Fibroblast of skin of left quadriceps (primary cell): ENCODE measurements around the gene GNG7.
A peak's percentile ranks its signal among the peaks of the same experiment; 100 is the strongest.
"Not testable (repeated sequence)": the region's sequence is repeated elsewhere in the genome, so short reads cannot be mapped to it uniquely, and the experiment has no call there.

ENCODE experiments used
- DNase-seq, 2 experiments: peaks; one replicate each; pipeline ENCODE4 v3.0.0-alpha.2; 2013; ENCODE audit warnings: low read depth in 2 of 2

The GNG7 gene

DNA sequence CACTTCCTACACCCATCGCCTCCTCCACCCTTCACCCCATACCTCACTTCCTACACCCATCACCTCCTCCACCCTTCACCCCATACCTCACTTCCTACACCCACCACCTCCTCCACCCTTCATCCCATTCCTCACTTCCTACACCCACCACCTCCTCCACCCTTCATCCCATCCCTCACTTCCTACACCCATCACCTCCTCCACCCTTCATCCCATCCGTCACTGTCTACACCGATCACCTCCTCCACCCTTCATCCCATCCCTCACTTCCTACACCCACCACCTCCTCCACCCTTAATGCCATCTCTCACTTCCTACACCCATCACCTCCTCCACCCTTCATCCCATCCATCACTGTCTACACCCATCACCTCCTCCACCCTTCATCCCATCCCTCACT lies 10.7 kb upstream of the GNG7 start:
- DNase-seq = not testable (repeated sequence)

DNA sequence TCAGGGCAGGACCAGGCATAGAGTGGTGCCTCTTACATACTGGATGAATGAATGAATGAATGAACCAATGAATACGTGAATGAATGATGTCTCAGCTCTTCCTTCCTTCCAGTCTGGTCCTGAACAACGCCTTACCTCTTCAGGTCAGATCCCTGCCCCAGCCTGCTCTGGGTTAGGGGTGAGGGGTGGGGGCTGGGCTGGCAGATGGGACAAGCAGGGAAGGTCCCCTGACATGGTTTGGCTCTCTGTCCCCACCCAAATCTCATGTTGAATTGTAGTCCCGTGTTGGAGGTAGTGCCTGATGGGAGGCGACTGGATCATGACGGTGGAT lies 9.3 kb upstream of the GNG7 start:
- no peak for DNase-seq

DNA sequence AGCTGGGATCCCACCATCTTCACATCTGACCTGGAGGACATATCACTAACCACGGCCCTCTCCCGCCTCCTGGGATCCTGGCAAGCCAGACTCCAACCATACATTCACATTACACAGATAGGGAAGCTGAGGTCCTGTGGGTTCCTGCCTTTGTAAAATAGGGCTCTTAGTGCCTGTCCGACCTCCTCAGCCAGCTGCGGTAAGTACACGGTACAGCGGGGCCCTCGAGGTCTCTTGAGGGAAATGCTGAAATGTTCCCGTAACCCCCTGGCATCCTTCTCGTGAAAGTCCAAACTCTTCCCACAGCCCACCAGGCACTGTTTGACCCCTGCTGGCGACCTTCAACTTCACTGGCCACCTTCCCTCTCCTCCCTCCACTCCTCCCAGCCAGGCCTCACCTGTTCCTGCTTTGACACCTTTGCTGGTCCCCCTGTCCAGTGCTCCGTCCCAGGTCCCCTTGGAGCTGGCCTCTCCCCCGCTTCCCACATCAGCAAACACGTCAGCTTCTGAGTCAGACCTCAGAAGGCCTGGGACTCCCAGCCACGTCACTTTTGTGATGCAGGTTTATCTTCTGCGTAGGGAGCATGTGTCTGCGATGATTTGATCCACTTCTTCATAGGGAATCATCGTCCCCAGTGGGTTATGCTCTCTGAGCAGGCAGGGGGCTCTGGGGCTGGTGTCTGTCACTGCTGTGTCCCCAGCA lies 8.8 kb upstream of the GNG7 start:
- peak in 1 of 2 experiments; percentile 4 for DNase-seq

DNA sequence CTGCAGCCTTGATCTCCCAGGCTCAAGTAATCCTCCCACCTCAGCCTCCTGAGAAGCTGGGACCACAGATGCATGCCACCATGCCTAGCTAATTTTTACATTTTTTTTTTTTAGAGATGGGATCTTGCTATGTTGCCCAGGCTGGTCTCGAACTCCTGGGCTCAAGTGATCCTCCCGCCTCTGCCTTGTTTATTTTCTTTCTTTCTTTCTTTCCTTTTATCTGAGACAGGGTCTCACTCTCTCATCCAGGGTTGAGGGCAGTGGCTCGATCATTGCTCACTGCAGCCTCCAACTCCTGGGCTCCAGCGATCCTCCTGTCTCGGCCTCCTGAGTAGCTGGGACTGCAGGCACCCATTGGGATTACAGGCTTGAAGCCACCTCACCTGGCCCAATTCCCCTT lies 3.8 kb upstream of the GNG7 start:
- DNase-seq = no peak

DNA sequence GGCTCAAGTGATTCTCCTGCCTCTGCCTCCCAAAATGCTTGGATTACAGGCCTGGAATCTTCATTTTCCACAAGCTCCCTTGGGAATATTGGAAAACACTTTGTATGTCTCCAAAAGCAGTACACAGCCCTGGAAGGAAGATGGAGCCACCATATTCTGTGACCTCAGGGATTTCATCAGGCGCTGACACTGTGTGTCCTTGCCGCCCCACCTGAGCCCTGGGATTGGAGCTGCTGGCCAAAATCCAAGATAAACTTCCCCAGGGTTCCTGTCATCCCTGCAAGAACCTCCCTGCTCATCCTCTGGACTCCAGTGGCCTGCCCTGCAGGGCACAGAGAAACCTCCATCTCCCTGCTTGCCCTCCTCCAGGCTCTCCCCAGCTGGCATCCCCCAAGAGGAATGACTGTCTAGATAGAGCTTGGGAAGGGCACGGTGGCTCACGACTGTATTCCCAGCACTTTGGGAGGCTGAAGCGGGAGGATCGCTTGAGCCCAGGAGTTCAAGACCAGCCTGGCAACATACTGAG lies 1.3 kb upstream of the GNG7 start:
- DNase-seq = no peak

DNA sequence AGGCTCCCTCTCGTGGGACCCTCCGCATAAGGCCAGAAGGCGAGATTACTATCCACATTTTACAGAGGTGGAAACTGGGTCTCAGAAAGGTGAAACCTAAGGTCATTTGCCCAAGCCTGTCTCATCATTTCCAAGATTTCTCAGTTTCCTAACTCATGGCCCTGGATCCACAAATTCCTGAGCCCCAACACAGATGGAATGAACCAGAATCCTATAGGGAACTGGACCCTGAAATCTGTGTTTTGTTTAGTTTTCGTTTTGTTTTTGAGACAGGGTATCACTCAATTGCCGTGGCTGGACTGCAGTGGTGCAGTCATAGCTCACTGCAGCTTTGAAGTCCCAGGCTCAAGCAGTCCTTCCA lies 563 bp upstream of the GNG7 start:
- no peak for DNase-seq

DNA sequence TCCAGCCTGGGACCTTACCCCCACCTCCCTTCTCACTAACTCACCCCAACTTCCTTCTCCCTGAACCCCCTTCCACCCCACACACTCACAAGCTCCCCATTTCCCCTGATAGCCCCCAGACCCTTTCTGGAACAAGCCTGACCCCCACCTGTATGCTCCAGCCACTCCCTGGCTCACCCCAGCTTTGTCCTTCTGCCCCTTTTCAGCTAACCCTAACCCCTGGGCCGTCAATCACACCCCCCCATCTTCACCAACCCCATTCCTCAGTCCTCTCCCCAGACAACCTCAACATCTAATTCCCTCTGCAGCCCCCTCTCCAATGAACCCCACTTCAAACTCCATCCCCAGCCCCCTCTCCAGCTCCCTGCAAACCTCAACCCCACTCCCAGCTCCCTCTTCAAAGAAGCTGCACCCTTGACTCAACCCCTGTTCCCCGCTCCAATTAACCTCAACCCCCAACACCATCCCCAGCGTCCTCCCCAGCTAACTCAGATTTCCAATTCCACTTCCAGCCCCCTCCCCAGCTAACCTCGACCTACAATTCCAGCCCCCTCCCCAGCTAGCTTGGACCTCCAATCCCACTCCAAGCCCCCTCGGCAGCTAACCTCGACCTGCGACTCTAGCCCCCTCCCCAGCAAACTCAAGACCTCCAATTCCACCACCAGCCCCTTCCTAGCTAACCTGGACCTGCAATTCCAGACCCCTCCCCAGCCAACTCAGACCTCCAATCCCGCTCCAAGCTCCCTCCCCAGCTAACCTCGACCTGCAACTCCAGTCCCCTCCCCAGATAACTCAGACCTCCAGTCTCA lies 929 bp downstream of the GNG7 start:
- DNase-seq = no peak

DNA sequence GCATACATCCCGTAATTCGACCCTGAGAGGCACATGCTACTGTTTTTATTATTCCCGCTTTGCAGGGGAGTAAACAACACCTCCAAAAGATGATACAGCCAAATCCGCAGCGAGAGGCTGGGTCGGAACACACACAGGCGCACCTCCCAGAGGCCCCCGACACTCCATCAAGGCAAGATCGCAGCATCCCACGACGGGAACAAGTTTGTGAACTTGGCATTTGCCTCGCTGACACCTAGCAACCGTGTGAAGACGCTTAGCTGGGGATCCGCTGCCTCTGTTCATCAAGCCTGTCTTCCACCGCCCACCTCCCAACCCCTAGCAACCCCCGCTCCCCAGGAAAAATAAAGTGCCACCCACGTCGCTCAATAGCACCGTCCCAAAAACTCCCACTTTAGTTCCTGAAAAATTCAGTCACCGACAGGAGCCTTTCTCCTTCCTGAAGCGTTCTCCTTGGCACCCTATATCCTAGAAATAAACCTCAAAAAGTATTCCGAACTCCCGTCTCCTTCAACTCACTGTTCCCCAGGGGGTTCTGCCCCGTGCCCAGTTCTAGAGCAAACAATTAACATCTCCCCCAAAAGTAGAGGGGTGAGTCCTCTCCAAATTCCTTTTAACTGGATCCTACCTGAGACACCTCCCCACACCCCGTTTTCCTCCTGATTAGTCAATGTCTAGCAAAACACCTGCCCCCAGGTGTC lies 1.7 kb downstream of the GNG7 start:
- DNase-seq = no peak

DNA sequence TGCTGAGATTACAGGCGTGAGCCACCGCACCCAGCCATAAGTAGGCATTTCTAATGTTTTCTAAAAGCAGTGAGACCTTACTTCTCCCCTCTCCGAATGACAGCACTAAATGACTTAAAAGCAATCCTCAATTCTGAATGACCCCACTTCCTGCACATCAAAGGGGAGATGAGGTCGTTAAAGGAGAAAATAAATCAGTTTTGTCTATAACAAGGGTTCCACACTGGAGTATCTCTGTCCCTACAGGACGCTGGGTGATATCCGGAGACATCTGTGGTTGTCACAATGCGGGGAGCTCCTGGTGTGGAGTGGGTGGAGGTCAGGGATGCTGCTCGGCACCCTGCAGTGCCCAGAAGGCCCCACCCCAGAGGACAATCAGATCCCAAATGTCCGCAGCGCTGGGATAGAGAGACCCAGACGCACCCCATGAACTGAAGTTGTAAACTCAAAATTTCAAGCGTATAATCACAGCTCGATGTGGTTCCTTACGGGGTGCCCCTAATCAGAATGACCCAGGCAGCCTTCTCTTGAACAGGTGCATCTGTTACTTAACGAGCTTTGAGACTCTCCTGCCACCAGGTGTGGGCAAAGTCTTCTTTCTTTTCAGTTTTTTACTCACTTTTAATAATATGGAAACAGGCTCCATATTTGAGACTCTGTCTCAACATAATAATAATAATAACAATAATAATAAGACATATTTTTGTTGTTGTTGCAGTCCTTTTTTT lies 2.9 kb downstream of the GNG7 start:
- DNase-seq = no peak

DNA sequence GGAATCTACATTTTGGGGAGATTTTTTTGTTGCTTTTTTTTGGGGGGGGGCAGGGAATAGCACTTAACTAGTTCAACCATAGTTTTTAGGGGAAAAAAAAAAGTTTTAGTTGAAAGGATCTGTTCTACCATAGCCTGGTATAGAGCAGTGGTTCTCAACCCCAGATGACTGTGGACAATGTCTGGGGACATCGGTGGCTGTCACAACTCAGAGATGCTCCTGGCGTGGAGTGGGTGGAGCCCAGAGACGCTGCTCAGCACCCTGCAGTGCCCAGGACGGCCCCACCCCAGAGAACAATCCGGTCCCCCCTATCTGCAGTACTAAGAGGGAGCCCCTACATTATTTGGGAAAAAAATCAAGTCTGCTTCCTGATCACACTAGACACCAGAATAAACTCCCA lies 8.3 kb downstream of the GNG7 start:
- no peak for DNase-seq

DNA sequence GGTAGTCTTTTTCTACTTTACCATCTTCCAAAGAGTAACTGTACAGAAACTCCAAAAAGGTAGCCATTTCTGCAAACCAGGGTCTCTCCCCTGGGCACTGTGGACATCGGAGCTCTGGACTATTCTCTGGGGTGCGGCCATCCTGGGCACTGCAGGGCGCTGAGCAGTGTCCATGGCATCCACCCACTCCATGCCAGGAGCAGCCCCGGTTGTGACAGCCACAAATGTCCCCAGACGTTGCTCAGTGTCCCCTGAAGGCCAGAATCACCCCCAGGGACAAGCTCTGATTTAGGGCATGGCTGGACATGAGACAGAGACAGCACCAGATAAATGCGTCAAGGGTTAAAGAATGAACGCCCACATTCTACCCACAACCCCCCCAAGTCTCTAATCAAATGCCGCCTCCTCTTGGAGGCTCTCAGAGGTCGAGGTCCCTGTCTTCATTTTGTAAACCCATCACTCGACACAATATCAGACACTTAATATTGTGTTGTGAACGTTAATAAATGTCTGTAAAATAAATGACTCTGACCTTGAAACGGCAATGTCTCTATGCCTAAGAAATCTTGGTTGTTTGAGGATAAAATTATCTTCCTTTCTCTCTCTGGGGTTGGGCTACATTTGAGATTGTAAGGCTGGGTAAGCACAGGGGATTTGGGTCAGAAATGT lies 8.9 kb downstream of the GNG7 start:
- no peak for DNase-seq

DNA sequence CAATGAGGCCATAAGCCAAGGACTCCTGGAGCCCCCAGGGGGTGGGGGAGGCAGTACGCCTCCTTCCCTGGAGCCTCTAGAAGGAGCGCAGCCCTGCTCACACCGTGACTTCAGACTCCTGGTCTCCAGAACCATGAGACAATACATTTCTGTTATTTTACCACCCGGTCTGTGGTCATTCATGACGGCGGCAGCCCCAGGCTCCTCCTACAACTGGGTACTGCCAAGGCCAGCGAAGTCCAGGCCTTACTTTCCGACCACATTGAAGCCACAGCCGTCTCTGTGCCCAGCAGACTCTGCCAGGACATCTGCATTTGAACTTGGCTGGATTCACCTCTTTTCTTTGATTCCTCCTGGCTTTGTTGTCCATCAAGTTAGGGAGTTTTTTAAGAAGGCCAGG lies 10.5 kb downstream of the GNG7 start:
- DNase-seq = no peak

DNA sequence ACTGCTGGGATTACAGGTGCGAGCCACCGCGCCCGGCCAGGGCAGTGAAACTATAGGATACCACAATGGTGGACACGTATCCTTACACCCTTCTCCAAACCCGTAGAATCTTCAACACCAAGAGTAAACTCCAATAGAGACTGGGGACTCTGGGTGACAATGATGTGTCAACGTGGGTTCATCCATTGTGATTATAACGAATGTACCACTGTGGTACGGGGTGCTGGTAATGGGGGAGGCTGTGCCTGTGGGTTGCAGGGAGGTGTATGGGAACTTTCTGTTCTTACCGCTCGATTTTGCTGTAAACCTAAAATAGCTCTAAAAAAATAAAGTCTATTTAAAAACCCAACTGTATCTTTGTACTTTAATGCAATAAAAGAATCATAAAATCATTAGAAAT lies 11.6 kb downstream of the GNG7 start:
- no peak for DNase-seq

DNA sequence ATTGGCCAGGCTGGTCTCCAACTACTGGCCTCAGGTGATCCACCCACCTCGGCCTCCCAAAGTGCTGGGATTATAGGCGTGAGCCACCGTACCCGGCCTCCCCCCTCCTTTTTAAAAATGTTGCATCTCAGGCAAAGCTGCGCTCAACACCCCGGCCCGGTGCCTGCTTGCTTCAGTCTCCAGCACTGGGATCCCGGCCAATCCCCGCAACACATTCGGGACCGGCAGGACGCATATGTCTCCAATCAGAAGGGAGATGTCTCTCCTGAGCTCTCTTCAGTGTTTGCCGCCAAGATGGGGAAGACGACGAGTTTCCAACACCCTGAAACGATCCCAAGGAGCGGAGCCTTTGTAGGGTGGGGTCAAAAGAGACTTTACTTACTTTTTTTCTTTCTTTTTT lies 16.1 kb downstream of the GNG7 start:
- no peak for DNase-seq

DNA sequence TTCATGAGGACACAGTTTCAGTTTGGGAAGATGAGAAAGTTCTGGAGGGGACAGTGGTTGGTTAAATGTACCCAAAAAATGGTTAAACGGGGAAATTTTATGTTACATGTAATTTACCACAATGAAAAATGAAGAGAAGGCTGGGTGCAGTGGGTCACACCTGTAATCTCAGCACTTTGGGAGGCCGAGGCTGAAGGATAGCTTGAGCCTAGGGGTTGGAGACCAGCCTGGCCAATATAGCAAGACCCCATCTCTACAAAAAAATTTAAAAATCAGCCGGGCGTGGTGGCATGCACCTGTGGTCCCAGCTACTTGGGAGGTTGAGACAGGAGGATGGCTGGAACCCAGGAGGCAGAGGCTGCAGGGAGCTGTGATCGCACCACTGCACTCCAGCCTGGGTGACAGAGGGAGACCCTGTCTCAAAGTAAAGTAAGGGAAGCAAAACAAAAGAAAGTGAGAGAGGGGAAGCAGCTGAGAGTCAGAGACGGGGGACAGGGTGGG lies 17.2 kb downstream of the GNG7 start:
- DNase-seq = no peak

DNA sequence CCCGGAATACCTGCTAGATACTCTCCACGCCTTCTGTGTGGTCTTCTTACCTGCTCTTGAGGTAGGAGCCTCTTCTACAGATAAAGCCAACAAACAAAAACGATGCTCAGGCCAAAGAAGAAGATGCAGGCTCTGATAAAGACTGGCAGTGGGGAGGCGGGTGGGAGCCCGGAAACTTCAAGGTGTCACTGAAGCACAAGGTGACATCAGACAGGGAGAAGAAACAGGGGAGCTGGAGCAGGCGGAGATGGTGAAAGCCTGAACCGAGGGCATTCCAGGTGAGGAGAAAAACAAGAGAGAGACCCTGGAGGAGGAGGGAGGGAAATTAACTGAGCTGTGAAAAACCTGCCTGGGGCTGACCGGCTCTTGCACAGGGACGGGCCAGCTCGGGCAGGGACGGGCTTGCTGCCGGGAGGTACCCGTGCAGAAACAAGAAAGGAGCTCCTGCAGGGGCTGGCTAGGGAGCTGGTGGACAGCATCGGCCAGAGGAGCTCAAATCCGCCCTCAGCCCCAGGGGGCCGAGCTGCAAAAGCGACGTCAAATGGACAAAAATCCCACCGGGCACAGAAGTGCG lies 19.0 kb downstream of the GNG7 start:
- DNase-seq = no peak

DNA sequence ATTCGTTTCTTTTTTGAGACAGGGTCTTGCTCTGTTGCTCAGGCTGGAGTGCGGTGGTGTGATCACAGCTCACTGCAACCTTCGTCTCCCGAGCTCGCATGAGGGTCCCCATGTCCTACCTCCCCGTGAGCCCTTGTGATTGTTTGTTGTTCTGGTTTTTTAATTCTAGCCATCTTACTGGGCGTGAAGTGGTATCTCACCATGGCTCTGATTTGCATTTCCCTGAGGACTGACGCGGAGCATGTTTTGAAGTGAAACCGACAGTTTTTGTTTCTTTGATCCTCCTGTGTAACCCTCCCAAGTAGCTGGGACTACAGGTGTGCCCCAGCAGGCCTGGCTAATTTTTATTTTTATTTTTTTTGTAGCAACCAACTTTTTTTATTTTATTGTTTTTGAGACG lies 21.7 kb downstream of the GNG7 start:
- DNase-seq = no peak

DNA sequence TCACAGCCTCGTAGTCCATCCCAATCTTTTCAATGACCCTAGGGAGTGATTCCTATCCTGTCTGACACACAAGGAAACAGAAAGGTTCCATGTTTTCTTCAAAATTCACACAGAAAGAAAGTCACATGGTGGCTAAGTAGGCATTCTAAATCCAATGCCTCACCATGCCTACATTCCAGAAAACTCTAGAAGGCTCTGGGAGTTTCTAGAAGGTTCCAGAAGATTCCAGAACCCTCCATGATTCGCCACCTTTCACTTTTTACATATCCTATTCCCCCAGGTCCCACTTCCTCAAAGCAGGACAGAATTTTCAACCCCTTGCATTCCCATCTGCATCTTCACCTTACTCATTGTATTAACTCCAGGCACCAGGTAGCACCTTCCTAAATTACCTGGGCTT lies 23.1 kb downstream of the GNG7 start:
- DNase-seq = no peak

DNA sequence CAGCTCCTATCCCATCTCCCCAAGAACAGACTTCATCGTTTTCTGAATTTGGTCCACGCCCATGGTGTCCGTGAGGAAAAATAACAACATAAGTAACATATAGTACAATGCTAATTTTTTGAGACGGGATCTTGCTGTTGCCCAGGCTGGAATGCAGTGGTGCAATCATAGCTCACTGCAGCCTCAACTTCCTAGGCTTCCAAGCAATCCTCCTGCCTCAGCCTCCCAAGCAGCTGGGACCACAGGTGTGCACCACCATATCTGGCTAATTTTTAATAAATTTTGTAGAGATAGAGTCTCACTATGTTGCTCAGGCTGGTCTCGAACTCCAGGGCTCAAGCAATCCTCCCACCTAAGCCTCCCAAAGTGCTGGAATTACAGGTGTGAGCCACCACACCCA lies 23.5 kb downstream of the GNG7 start:
- DNase-seq = not testable (repeated sequence)

DNA sequence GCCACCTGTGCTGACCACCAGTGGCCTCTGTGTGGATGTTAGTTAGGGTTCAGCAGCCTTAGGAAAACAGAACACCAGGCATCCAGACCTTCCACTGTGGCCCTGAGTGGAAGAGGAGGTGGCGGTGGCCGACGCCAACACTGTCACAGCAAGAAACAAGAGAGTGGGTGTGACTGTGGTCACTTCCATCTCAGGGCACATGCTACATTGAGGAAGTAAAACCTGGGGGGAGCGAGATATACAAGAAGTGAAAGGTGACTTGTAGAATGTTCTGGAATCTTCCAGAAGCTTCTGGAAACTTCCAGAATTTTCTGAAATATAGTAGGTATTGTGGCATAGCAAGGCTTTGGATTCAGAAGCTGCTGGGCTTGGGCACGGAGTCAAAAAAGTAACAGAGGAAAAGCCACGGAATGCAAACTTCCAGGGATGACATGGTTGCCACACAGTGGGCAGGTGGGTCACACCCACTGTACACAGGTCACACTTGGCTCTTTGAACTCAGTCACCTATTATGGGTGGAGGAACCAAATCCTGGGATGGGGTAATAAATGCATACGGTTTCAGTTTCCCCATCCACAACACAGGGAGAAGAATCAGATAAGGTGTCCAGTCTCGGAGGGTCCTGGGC lies 24.3 kb downstream of the GNG7 start:
- no peak for DNase-seq

DNA sequence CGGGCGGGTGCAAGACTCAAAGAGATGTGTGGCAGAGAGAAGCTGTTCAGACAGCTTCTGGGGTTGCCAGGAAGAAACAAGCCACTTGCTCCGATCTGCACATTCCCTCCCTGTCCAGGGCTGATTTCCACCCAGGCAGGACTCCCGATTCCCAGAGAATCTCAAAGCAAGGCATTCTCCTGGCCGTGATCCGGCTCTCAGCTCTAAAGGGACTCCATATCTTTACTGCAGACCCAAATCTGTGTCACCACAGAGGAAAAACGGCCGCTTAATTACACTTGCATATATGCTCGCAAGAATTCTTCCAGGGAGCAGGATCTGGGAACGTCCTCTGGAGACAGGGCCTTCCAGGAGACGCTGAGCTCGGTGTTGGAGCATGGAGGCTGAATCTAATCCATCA lies 25.7 kb downstream of the GNG7 start:
- no peak for DNase-seq
